ENCODE results near the gene NDUFA9. TPM values are rescaled to one million over a fixed set of nuclear protein-coding genes. Genes with fewer than 3 reads are reported as not detected.
A peak's percentile ranks its signal among the peaks of the same experiment; 100 is the strongest.

NDUFA9 gene
- 10 to 100 TPM in 5 of 6 donors, 1 to 10 TPM in 1; 9.4 to 74.3 (median 32.4) TPM for total RNA-seq

GRCh38 chr12:4648501-4649357, at the start of gene NDUFA9, which contains the start of gene AKAP3:
Gene NDUFA9 (plus strand): TSS chr12:4649114. CDS start chr12:4649127, 13 bp downstream.
Gene AKAP3 (minus strand): TSS chr12:4649051. CDS start chr12:4638196, 10,855 bp downstream.
- no peaks in the 10 kb centered on the region for H3K9me3 ChIP-seq
- no peaks in the 10 kb centered on the region for H3K36me3 ChIP-seq
- WGBS, 2 donors, result 0 to 1% methylated on average over 30 to 39 of the region's 39 CpGs
- ATAC-seq (ENCODE audit: low FRiP score in 2 of 2), result peak; percentile 94 to 99
- peak; percentile 27 to 69 (median 39) for TF ChIP-seq POLR2A (IDR thresholded peaks at IDR 0.05)
- TF ChIP-seq POLR2AphosphoS5 (IDR thresholded peaks at IDR 0.05), result peak in 1 of 2 donors; percentile 94
- no peak for TF ChIP-seq CTCF (IDR thresholded peaks at IDR 0.05)
- peak in 1 of 4 donors; percentile 47 for TF ChIP-seq EP300 (IDR thresholded peaks at IDR 0.05)
- H3K4me1 ChIP-seq, result peaks cover 15 to 38% (median 23%) of the 10 kb centered on the region in 4 donors
- DNase-seq, result peak; percentile 68 to 77
- H3K27ac ChIP-seq, result peak within 1 kb of the TSS; percentile 86 to 93 (median 89)
- peak within 1 kb of the TSS; percentile 50 to 89 (median 62) for H3K4me3 ChIP-seq
- H3K27me3 ChIP-seq, result no peaks in the 10 kb centered on the region

GRCh38 chr12:4603421-4603820, 45.5 kb upstream of the NDUFA9 start:
- Histone ChIP-seq H3K4me1 (peaks cover 0 to 25% (median 12%) of the 10 kb centered on the region in 4 donors), H3K27ac (no peak overlapping the region), H3K27me3 (no peaks in the 10 kb centered on the region), H3K9me3 (no peaks in the 10 kb centered on the region), H3K4me3 (no peak overlapping the region), H3K36me3 (no peaks in the 10 kb centered on the region)
- no peak for TF ChIP-seq EP300 (IDR thresholded peaks at IDR 0.05)
- no peak for TF ChIP-seq POLR2AphosphoS5 (IDR thresholded peaks at IDR 0.05)
- no peak for TF ChIP-seq POLR2A (IDR thresholded peaks at IDR 0.05)
- no peak for TF ChIP-seq CTCF (IDR thresholded peaks at IDR 0.05)
- 75% methylated on average over 7 of the region's 7 CpGs for WGBS, 2 donors
- DNase-seq, result peak in 1 of 2 donors; percentile 12
- ATAC-seq (ENCODE audit: low FRiP score in 2 of 2), result no peak

GRCh38 chr12:4603946-4604345, 45.0 kb upstream of the NDUFA9 start:
- Histone ChIP-seq H3K27ac (no peak overlapping the region), H3K4me1 (peaks cover 0 to 25% (median 12%) of the 10 kb centered on the region in 4 donors), H3K9me3 (no peaks in the 10 kb centered on the region), H3K4me3 (no peak overlapping the region), H3K36me3 (no peaks in the 10 kb centered on the region), H3K27me3 (no peaks in the 10 kb centered on the region)
- WGBS, 2 donors, result 27 to 33% methylated on average over 1 of the region's 1 CpG
- ATAC-seq (ENCODE audit: low FRiP score in 2 of 2), result no peak
- no peak for DNase-seq
- TF ChIP-seq POLR2A (IDR thresholded peaks at IDR 0.05) (no peak), EP300 (IDR thresholded peaks at IDR 0.05) (no peak), POLR2AphosphoS5 (IDR thresholded peaks at IDR 0.05) (no peak), CTCF (IDR thresholded peaks at IDR 0.05) (no peak)

GRCh38 chr12:4604684-4605193, 44.2 kb upstream of the NDUFA9 start:
- TF ChIP-seq POLR2AphosphoS5 (IDR thresholded peaks at IDR 0.05) (peak in 1 of 2 donors; percentile 61), CTCF (IDR thresholded peaks at IDR 0.05) (peak; percentile 90 to 99 (median 94)), POLR2A (IDR thresholded peaks at IDR 0.05) (peak in 1 of 4 donors; percentile 44), EP300 (IDR thresholded peaks at IDR 0.05) (peak in 1 of 4 donors; percentile 1)
- Histone ChIP-seq H3K27me3 (no peaks in the 10 kb centered on the region), H3K4me1 (peaks cover 0 to 25% (median 12%) of the 10 kb centered on the region in 4 donors), H3K36me3 (no peaks in the 10 kb centered on the region), H3K9me3 (no peaks in the 10 kb centered on the region), H3K4me3 (peak overlapping the region; percentile 57 to 89 (median 78)), H3K27ac (peak overlapping the region in 2 of 4 donors; percentile 73 to 76)
- DNase-seq, result peak; percentile 85
- peak; percentile 96 for ATAC-seq (ENCODE audit: low FRiP score in 2 of 2)
- 0 to 6% methylated on average over 7 to 25 of the region's 25 CpGs for WGBS, 2 donors

Measured in upper lobe of left lung (tissue), 6 donors.